Keratinocyte (primary cell): ENCODE results near the gene TRIM4.

Source experiments
- EZH2 ChIP-seq: IDR thresholded peaks from one replicate; pipeline ENCODE4 v1.6.1; 2012; ENCODE audit warnings: inconsistent platforms, mild to moderate bottlenecking, low read length, moderate library complexity
- TF ChIP-seq, protein P1 (sequence below), 3 experiments: IDR thresholded peaks in 1 of 3; conservative IDR thresholded peaks in 1 of 3; optimal IDR thresholded peaks in 1 of 3; 2 replicates in 2 of 3; 3 replicates in 1 of 3; pipeline versions ENCODE3 to v1.5.1; 2011; ENCODE audit warnings: low read length in 3 of 3, mild to moderate bottlenecking in 3 of 3, moderate library complexity in 2 of 3, control low read depth in 1 of 3, inconsistent platforms in 1 of 3; ENCODE audit not compliant: insufficient read depth in 2 of 3; ENCODE audit errors: extremely low read depth in 1 of 3

DNA sequence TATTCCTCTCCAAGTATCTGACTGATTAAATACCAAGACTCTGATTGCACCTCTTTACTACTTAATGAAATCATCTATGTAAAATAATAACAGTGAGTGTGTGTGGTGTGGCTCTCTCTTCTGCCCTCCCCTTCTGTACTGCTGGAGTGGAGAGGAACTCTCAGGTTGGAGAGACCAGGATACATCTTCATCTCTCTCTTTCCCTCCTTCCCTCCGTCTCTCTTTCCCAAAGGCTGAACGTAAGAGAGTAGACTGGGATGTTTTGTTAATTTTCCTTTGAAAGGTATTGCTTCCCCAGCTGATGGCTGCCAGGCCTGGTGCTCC is 10.4 kb upstream of the TRIM4 start:
- TF ChIP-seq, protein P1, sequence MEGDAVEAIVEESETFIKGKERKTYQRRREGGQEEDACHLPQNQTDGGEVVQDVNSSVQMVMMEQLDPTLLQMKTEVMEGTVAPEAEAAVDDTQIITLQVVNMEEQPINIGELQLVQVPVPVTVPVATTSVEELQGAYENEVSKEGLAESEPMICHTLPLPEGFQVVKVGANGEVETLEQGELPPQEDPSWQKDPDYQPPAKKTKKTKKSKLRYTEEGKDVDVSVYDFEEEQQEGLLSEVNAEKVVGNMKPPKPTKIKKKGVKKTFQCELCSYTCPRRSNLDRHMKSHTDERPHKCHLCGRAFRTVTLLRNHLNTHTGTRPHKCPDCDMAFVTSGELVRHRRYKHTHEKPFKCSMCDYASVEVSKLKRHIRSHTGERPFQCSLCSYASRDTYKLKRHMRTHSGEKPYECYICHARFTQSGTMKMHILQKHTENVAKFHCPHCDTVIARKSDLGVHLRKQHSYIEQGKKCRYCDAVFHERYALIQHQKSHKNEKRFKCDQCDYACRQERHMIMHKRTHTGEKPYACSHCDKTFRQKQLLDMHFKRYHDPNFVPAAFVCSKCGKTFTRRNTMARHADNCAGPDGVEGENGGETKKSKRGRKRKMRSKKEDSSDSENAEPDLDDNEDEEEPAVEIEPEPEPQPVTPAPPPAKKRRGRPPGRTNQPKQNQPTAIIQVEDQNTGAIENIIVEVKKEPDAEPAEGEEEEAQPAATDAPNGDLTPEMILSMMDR (optimal IDR thresholded peaks at IDR 0.05 in 1 of 3, IDR thresholded peaks at IDR 0.05 in 1 of 3, conservative IDR thresholded peaks at IDR 0.05 in 1 of 3; ENCODE audit: extremely low read depth in 1 of 3, insufficient read depth in 2 of 3, low read length in 3 of 3), result peak in 1 of 3 experiments; percentile 3
- no peak for TF ChIP-seq EZH2
